ENCODE measurements around the gene CCL27. TPM values are rescaled to one million over a fixed set of nuclear protein-coding genes. Genes with fewer than 3 reads are reported as not detected.

CCL27 gene
- total RNA-seq, 6 donors from 2014 or later, result 32.5 TPM; not detected in 5

Small RNAs within 50 kb of the gene (small RNA-seq; reads per million reads assigned to genes)
- gene CCL27, result 0 reads per million in 4 donors

Other genes starting within 250 kb of the CCL27 start
- 10 to 100 TPM; 10.0 to 33.0 (median 15.2) TPM for gene FAM219A, start 204.1 kb downstream of the CCL27 start, total RNA-seq
- gene DNAI1, start 203.9 kb downstream of the CCL27 start, total RNA-seq, result 10 to 100 TPM in 3 of 6 donors, 1 to 10 TPM in 2, under 1 TPM in 1; 0.37 to 39.8 (median 9.7) TPM
- 1 to 10 TPM in 1 of 6 donors, under 1 TPM in 2, not detected in 3; 0.40 to 1.4 (median 0.71) TPM for gene ENHO, start 139.7 kb downstream of the CCL27 start, total RNA-seq
- 1 to 10 TPM in 2 of 6 donors, under 1 TPM in 3, not detected in 1; 0.30 to 3.3 (median 0.69) TPM for gene CNTFR, start 72.9 kb downstream of the CCL27 start, total RNA-seq
- gene RPP25L, start 50.6 kb downstream of the CCL27 start, total RNA-seq, result 10 to 100 TPM; 16.5 to 27.0 (median 21.7) TPM
- gene DCTN3, start 42.2 kb downstream of the CCL27 start, total RNA-seq, result 10 to 100 TPM; 26.2 to 92.6 (median 68.1) TPM
- not detected for gene ARID3C, start 33.6 kb downstream of the CCL27 start, total RNA-seq
- gene SIGMAR1, start 24.9 kb downstream of the CCL27 start, total RNA-seq, result 10 to 100 TPM; 26.7 to 52.9 (median 43.0) TPM
- 100 to 1,000 TPM in 1 of 6 donors, 10 to 100 TPM in 5; 33.4 to 141 (median 44.3) TPM for gene GALT, start 16.0 kb downstream of the CCL27 start, total RNA-seq
- gene IL11RA, start 10.5 kb downstream of the CCL27 start, total RNA-seq, result 10 to 100 TPM; 14.5 to 49.2 (median 23.7) TPM
- gene CCL19, start 28.6 kb upstream of the CCL27 start, total RNA-seq, result 1 to 10 TPM in 3 of 6 donors, not detected in 3; 2.0 to 5.2 (median 5.2) TPM
- 10 to 100 TPM in 5 of 6 donors, 1 to 10 TPM in 1; 7.3 to 92.0 (median 79.5) TPM for gene CCL21, start 47.5 kb upstream of the CCL27 start, total RNA-seq

Measured in upper lobe of left lung (tissue), 6 donors.